Measurements from ENCODE around the gene IFNA17.
"Not testable (repeated sequence)": the region's sequence is repeated elsewhere in the genome, so short reads cannot be mapped to it uniquely, and the experiment has no call there.

IFNA17 gene

GRCh38 chr9:21210311-21210710, 17.7 kb downstream of the IFNA17 start:
- no peak for DNase-seq

DNA sequence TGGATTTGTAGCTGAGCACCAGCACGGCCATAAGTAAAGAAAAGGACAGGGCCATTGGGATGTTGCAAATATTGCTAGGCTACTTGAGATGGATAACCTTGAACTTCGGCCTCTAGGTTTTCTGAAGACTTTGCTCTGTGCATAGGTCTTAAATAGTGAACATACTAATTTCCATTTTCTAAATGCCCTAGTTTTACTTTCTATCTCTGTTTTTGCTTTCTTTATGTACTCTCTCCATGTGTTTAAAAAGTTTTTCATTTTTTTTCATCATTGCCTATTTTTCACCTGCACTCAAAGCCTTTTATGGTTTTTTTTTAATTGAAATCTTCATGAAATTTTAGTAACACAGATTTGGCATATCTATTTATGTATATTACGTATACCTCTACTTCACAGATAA, 21.0 kb downstream of the IFNA17 start, which contains the start of gene IFNA10:
Gene IFNA10 (minus strand): TSS at position 101 of the 400 bp plus-strand sequence. CDS start 46 bp downstream, at position 55.
- DNase-seq: not testable (repeated sequence)

- no peak for DNase-seq
These were observed 22.8 kb downstream of the IFNA17 start for GRCh38 chr9:21205204-21205603.

- not testable (repeated sequence) for DNase-seq
These were observed 25.9 kb downstream of the IFNA17 start, which contains the start of gene IFNA7 for GRCh38 chr9:21202105-21202504. Gene IFNA7 (minus strand): TSS chr9:21202205. CDS start chr9:21202165, 40 bp downstream.

GRCh38 chr9:21194867-21195776, 32.9 kb downstream of the IFNA17 start:
- not testable (repeated sequence) for DNase-seq

DNA sequence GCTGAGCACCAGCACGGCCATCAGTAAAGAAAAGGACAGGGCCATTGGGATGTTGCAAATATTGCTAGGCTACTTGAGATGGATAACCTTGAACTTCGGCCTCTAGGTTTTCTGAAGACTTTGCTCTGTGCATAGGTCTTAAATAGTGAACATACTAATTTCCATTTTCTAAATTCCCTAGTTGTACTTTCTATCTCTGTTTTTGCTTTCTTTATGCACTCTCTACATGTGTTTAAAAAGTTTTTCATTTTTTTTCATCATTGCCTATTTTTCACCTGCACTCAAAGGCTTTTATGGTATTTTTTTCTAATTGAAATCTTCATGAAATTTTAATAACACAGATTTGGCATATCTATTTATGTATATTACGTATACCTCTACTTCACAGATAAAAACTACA, 40.5 kb downstream of the IFNA17 start, which contains the start of gene IFNA4:
Gene IFNA4 (minus strand): TSS at position 101 of the 400 bp plus-strand sequence. CDS start 56 bp downstream, at position 45.
- DNase-seq: not testable (repeated sequence)

- DNase-seq: not testable (repeated sequence)
These were observed 44.9 kb downstream of the IFNA17 start for GRCh38 chr9:21182810-21183736.
